Activated CD4-positive, alpha-beta T cell treated with anti-CD3 and anti-CD28 coated beads for 36 hours (primary cell): Measurements from ENCODE around the gene MMRN1. TPM values are rescaled to one million over a fixed set of nuclear protein-coding genes. Genes with fewer than 3 reads are reported as not detected.

Experiments used
- ATAC-seq: fragments of 200-7000 bp; cut with Tn5 transposase; one replicate; pipeline ENCODE4 v1.10.0; 2021; ENCODE audit warnings: mild to moderate bottlenecking, moderate library complexity
- CTCF ChIA-PET: fragments of 350-600 bp; sonication (Branson Sonifier 250); formaldehyde crosslinking; loops from one replicate; lab custom pipeline; 2021; ENCODE audit warnings: antibody characterized with exemption; lab: Charles Lee
- POLR2A ChIA-PET: fragments of 350-600 bp; sonication (Branson Sonifier 250); formaldehyde crosslinking; loops from one replicate; lab custom pipeline; 2021; ENCODE audit warnings: antibody characterized with exemption, inconsistent platforms; lab: Charles Lee
- DNase-seq: peaks from one replicate; pipeline ENCODE4 v3.0.0-alpha.2; 2020
- H3K27ac Mint-ChIP-seq: one replicate; pipeline ENCODE4 v1.8.0; 2021; ENCODE audit warnings: mixed read lengths
- H3K27me3 Mint-ChIP-seq: one replicate; pipeline ENCODE4 v1.8.0; 2021; ENCODE audit warnings: mixed read lengths
- H3K36me3 Mint-ChIP-seq: one replicate; pipeline ENCODE4 v1.8.0; 2021; ENCODE audit warnings: low read depth, mixed read lengths
- H3K4me1 Mint-ChIP-seq: one replicate; pipeline ENCODE4 v1.8.0; 2021; ENCODE audit warnings: mixed read lengths
- H3K4me3 Mint-ChIP-seq: one replicate; pipeline ENCODE4 v1.8.0; 2021; ENCODE audit warnings: mild to moderate bottlenecking, moderate library complexity, mixed read lengths
- H3K9me3 Mint-ChIP-seq: one replicate; pipeline ENCODE4 v1.8.0; 2021; ENCODE audit warnings: low read depth, mixed read lengths
- intact Hi-C, 2 experiments: fragments of 100-400 bp; cut with DNase I in 1 of 2; cut with micrococcal nuclease in 1 of 2; formaldehyde crosslinking; loops; one replicate each; pipeline versions ENCODE4 v1.14.2 to v1.15.1; 2022 to 2024; cut with DNase I, micrococcal nuclease
- total RNA-seq, 2 experiments: library from RNA; stranded (reverse); gene quantifications; one replicate each; pipeline ENCODE4 v1.2.3, GENCODE V29; 2021

MMRN1 gene
- total RNA-seq, 2 experiments from 2014 or later, result 0.04 to 0.11 TPM

GRCh38 chr4:89914609-89915550 is 20.2 kb downstream of the MMRN1 start:
- Mint-ChIP-seq H3K27me3 (no peaks in the 10 kb centered on the region), H3K9me3 (no peaks in the 10 kb centered on the region)

GRCh38 chr4:89915937-89916336 is 21.3 kb downstream of the MMRN1 start:
- intact Hi-C loops, result loop anchor here in 1 of 2 experiments (2.0 kb wide), 1 partner anchor 377 kb away; no protein-coding TSS in a partner anchor
- no peaks in the 10 kb centered on the region for H3K4me1 Mint-ChIP-seq
- ATAC-seq (no peak), DNase-seq (no peak)
- ChIA-PET CTCF (interaction anchor here (0.7 to 1.4 kb wide), 3 partner anchors 12 to 377 kb away, joined by 3 to 4 read pairs (median 3); no protein-coding TSS in a partner anchor), POLR2A (interaction anchor here (0.6 kb wide), 1 partner anchor 467 kb away, joined by 4 read pairs; no protein-coding TSS in a partner anchor)
- no peak overlapping the region for H3K4me3 Mint-ChIP-seq
- H3K9me3 Mint-ChIP-seq, result no peaks in the 10 kb centered on the region
- no peak overlapping the region for H3K27ac Mint-ChIP-seq
- no peaks in the 10 kb centered on the region for H3K27me3 Mint-ChIP-seq
- H3K36me3 Mint-ChIP-seq, result no peaks in the 10 kb centered on the region

More at GRCh38 chr4:89914609-89915550, 20.2 kb downstream of the MMRN1 start:
- Mint-ChIP-seq H3K4me1 (no peaks in the 10 kb centered on the region), H3K27ac (no peak overlapping the region), H3K4me3 (no peak overlapping the region), H3K36me3 (no peaks in the 10 kb centered on the region)
- intact Hi-C loops, result loop anchor here in 1 of 2 experiments (2.0 kb wide), 1 partner anchor 378 kb away; no protein-coding TSS in a partner anchor
- CTCF ChIA-PET, result interaction anchor here (1.4 kb wide), 1 partner anchor 13 kb away, joined by 3 read pairs; no protein-coding TSS in a partner anchor
- no peak for ATAC-seq
- POLR2A ChIA-PET, result interaction anchor here (0.6 kb wide), 1 partner anchor 466 kb away, joined by 4 read pairs; no protein-coding TSS in a partner anchor
- DNase-seq, result no peak

GRCh38 chr4:89922848-89923416 is 28.3 kb downstream of the MMRN1 start:
- H3K27ac Mint-ChIP-seq, result no peak overlapping the region
- no peaks in the 10 kb centered on the region for H3K4me1 Mint-ChIP-seq
- H3K9me3 Mint-ChIP-seq, result no peaks in the 10 kb centered on the region
- H3K4me3 Mint-ChIP-seq, result no peak overlapping the region
- ATAC-seq (no peak), DNase-seq (no peak)
- POLR2A ChIA-PET, result no interaction called here
- CTCF ChIA-PET, result interaction anchor here (1.2 kb wide), 1 partner anchor 16 kb away, joined by 4 read pairs; no protein-coding TSS in a partner anchor
- H3K27me3 Mint-ChIP-seq, result no peaks in the 10 kb centered on the region
- no peaks in the 10 kb centered on the region for H3K36me3 Mint-ChIP-seq
- intact Hi-C loops, result no loop called here

GRCh38 chr4:89928838-89929237 is 34.2 kb downstream of the MMRN1 start:
- peaks cover 16% of the 10 kb centered on the region for H3K4me1 Mint-ChIP-seq
- DNase-seq (no peak), ATAC-seq (peak; percentile 23)
- no peak overlapping the region for H3K4me3 Mint-ChIP-seq
- POLR2A ChIA-PET, result interaction anchor here (0.7 kb wide), 1 partner anchor 112 kb away, joined by 3 read pairs; no protein-coding TSS in a partner anchor
- peaks cover 4% of the 10 kb centered on the region for H3K9me3 Mint-ChIP-seq
- H3K27me3 Mint-ChIP-seq, result no peaks in the 10 kb centered on the region
- no peak overlapping the region for H3K27ac Mint-ChIP-seq
- intact Hi-C loops, result no loop called here
- H3K36me3 Mint-ChIP-seq, result no peaks in the 10 kb centered on the region
- CTCF ChIA-PET, result interaction anchor here (1.0 kb wide), 1 partner anchor 64 kb away, joined by 3 read pairs; no protein-coding TSS in a partner anchor

- DNase-seq, result no peak
- H3K27ac Mint-ChIP-seq, result no peak overlapping the region
- CTCF ChIA-PET, result interaction anchor here (0.6 kb wide), 1 partner anchor 131 kb away, joined by 4 read pairs; no protein-coding TSS in a partner anchor
- peaks cover 4% of the 10 kb centered on the region for H3K9me3 Mint-ChIP-seq
- H3K4me3 Mint-ChIP-seq, result no peak overlapping the region
- H3K4me1 Mint-ChIP-seq, result peaks cover 16% of the 10 kb centered on the region
- intact Hi-C loops, result no loop called here
- no peaks in the 10 kb centered on the region for H3K27me3 Mint-ChIP-seq
- POLR2A ChIA-PET, result interaction anchor here (0.7 kb wide), 1 partner anchor 113 kb away, joined by 3 read pairs; no protein-coding TSS in a partner anchor
- H3K36me3 Mint-ChIP-seq, result no peaks in the 10 kb centered on the region
- peak; percentile 77 for ATAC-seq
Measured at GRCh38 chr4:89929425-89930159, 34.9 kb downstream of the MMRN1 start.

GRCh38 chr4:89939546-89939945 is 44.9 kb downstream of the MMRN1 start:
- Mint-ChIP-seq H3K27me3 (peaks cover 2% of the 10 kb centered on the region), H3K4me1 (no peaks in the 10 kb centered on the region), H3K4me3 (no peak overlapping the region), H3K27ac (no peak overlapping the region), H3K9me3 (no peaks in the 10 kb centered on the region), H3K36me3 (no peaks in the 10 kb centered on the region)
- no peak for ATAC-seq
- DNase-seq, result no peak
- intact Hi-C loops, result no loop called here
- ChIA-PET CTCF (no interaction called here), POLR2A (no interaction called here)

GRCh38 chr4:89939994-89940393 is 45.3 kb downstream of the MMRN1 start:
- ATAC-seq (no peak), DNase-seq (no peak)
- Mint-ChIP-seq H3K9me3 (no peaks in the 10 kb centered on the region), H3K27me3 (peaks cover 2% of the 10 kb centered on the region), H3K4me1 (no peaks in the 10 kb centered on the region), H3K36me3 (no peaks in the 10 kb centered on the region), H3K4me3 (no peak overlapping the region), H3K27ac (no peak overlapping the region)
- intact Hi-C loops, result loop anchor here in 1 of 2 experiments (10.0 kb wide), 1 partner anchor 355 kb away; no protein-coding TSS in a partner anchor
- ChIA-PET CTCF (no interaction called here), POLR2A (no interaction called here)

- Mint-ChIP-seq H3K27me3 (peaks cover 2% of the 10 kb centered on the region), H3K27ac (no peak overlapping the region), H3K4me3 (no peak overlapping the region), H3K9me3 (no peaks in the 10 kb centered on the region), H3K4me1 (no peaks in the 10 kb centered on the region), H3K36me3 (no peaks in the 10 kb centered on the region)
- intact Hi-C loops, result loop anchor here in 1 of 2 experiments (10.0 kb wide), 1 partner anchor 352 kb away; no protein-coding TSS in a partner anchor
- ChIA-PET POLR2A (no interaction called here), CTCF (no interaction called here)
- ATAC-seq (no peak), DNase-seq (no peak)
Measured at GRCh38 chr4:89942811-89943210, 48.2 kb downstream of the MMRN1 start.

- Mint-ChIP-seq H3K9me3 (no peaks in the 10 kb centered on the region), H3K4me1 (no peaks in the 10 kb centered on the region), H3K27me3 (no peaks in the 10 kb centered on the region), H3K27ac (no peak overlapping the region), H3K4me3 (no peak overlapping the region), H3K36me3 (no peaks in the 10 kb centered on the region)
- POLR2A ChIA-PET, result no interaction called here
- CTCF ChIA-PET, result interaction anchor here (0.7 kb wide), 1 partner anchor 583 kb away, joined by 5 read pairs; no protein-coding TSS in a partner anchor
- ATAC-seq, result no peak
- intact Hi-C loops, result loop anchor here in 1 of 2 experiments (10.0 kb wide), 1 partner anchor 345 kb away; no protein-coding TSS in a partner anchor
- no peak for DNase-seq
Measured at GRCh38 chr4:89949782-89950387, 55.2 kb downstream of the MMRN1 start.

- H3K27me3 Mint-ChIP-seq, result no peaks in the 10 kb centered on the region
- DNase-seq (no peak), ATAC-seq (no peak)
- H3K4me3 Mint-ChIP-seq, result no peak overlapping the region
- intact Hi-C loops, result no loop called here
- no peaks in the 10 kb centered on the region for H3K4me1 Mint-ChIP-seq
- no peaks in the 10 kb centered on the region for H3K36me3 Mint-ChIP-seq
- H3K27ac Mint-ChIP-seq, result no peak overlapping the region
- CTCF ChIA-PET, result interaction anchor here (1.5 kb wide), 1 partner anchor 42 kb away, joined by 3 read pairs; no protein-coding TSS in a partner anchor
- H3K9me3 Mint-ChIP-seq, result no peaks in the 10 kb centered on the region
- POLR2A ChIA-PET, result no interaction called here
Measured at GRCh38 chr4:89952458-89952857, 57.8 kb downstream of the MMRN1 start.
